ENCODE data around the gene SLC37A1.
A peak's percentile ranks its signal among the peaks of the same experiment; 100 is the strongest.

SLC37A1 gene

GRCh38 chr21:42563686-42564085, 50.0 kb downstream of the SLC37A1 start:
- Mint-ChIP-seq H3K4me3 (no peak overlapping the region), H3K27me3 (ENCODE audit: low read depth) (peaks cover 31% of the 10 kb centered on the region), H3K36me3 (ENCODE audit: low read depth) (peaks cover 3% of the 10 kb centered on the region), H3K27ac (peak overlapping the region in 2 of 3 experiments; percentile 6 to 26), H3K9me3 (no peaks in the 10 kb centered on the region), H3K4me1 (peaks cover 15% of the 10 kb centered on the region)
- no peak for TF ChIP-seq CTCF (IDR thresholded peaks at IDR 0.05; ENCODE audit: unreplicated experiment in 3 of 3)

GRCh38 chr21:42564561-42564971, 50.9 kb downstream of the SLC37A1 start:
- Mint-ChIP-seq H3K4me3 (no peak overlapping the region), H3K36me3 (ENCODE audit: low read depth) (peaks cover 3% of the 10 kb centered on the region), H3K27me3 (ENCODE audit: low read depth) (peaks cover 28% of the 10 kb centered on the region), H3K4me1 (peaks cover 15% of the 10 kb centered on the region), H3K27ac (no peak overlapping the region), H3K9me3 (no peaks in the 10 kb centered on the region)
- no peak for TF ChIP-seq CTCF (IDR thresholded peaks at IDR 0.05; ENCODE audit: unreplicated experiment in 3 of 3)

- H3K4me1 Mint-ChIP-seq = peaks cover 15% of the 10 kb centered on the region
- H3K36me3 Mint-ChIP-seq (ENCODE audit: low read depth) = peaks cover 3% of the 10 kb centered on the region
- no peak overlapping the region for H3K27ac Mint-ChIP-seq
- peaks cover 26% of the 10 kb centered on the region for H3K27me3 Mint-ChIP-seq (ENCODE audit: low read depth)
- H3K4me3 Mint-ChIP-seq = no peak overlapping the region
- TF ChIP-seq CTCF (IDR thresholded peaks at IDR 0.05; ENCODE audit: unreplicated experiment in 3 of 3) = no peak
- no peaks in the 10 kb centered on the region for H3K9me3 Mint-ChIP-seq
Measured at GRCh38 chr21:42565206-42565810, 51.7 kb downstream of the SLC37A1 start.

- Mint-ChIP-seq H3K27ac (no peak overlapping the region), H3K4me3 (no peak overlapping the region), H3K36me3 (ENCODE audit: low read depth) (peaks cover 3% of the 10 kb centered on the region), H3K9me3 (no peaks in the 10 kb centered on the region), H3K4me1 (peaks cover 15% of the 10 kb centered on the region), H3K27me3 (ENCODE audit: low read depth) (peaks cover 25% of the 10 kb centered on the region)
- no peak for TF ChIP-seq CTCF (IDR thresholded peaks at IDR 0.05; ENCODE audit: unreplicated experiment in 3 of 3)
Measured at GRCh38 chr21:42565886-42566523, 52.4 kb downstream of the SLC37A1 start.

GRCh38 chr21:42566524-42567213, 53.0 kb downstream of the SLC37A1 start:
- no peak for TF ChIP-seq CTCF (IDR thresholded peaks at IDR 0.05; ENCODE audit: unreplicated experiment in 3 of 3)
- Mint-ChIP-seq H3K9me3 (no peaks in the 10 kb centered on the region), H3K4me3 (no peak overlapping the region), H3K27ac (no peak overlapping the region), H3K27me3 (ENCODE audit: low read depth) (peaks cover 21% of the 10 kb centered on the region), H3K36me3 (ENCODE audit: low read depth) (peaks cover 3% of the 10 kb centered on the region), H3K4me1 (peaks cover 15% of the 10 kb centered on the region)
